Loucy (cell line): ENCODE measurements around the gene PCDHGA5.
"Not testable (repeated sequence)": the region's sequence is repeated elsewhere in the genome, so short reads cannot be mapped to it uniquely, and the experiment has no call there.

ENCODE experiments used
- H2AFZ ChIP-seq: fragments of 200-600 bp; sonication (generic); 2 replicates; pipeline ENCODE4 v1.6.0; 2016; ENCODE audit warnings: antibody characterized with exemption, mild to moderate bottlenecking, low read length, moderate library complexity
- H3F3A ChIP-seq: fragments of 200-600 bp; 2 replicates; pipeline ENCODE4 v1.6.0; 2016; ENCODE audit warnings: antibody characterized with exemption, low read depth, mild to moderate bottlenecking
- H3K27me3 ChIP-seq: fragments of 200-600 bp; sonication (generic); 2 replicates; pipeline ENCODE4 v1.6.1; 2014; ENCODE audit warnings: low read length, mild to moderate bottlenecking; ENCODE audit not compliant: insufficient read depth, poor library complexity, severe bottlenecking
- H3K36me3 ChIP-seq: fragments of 200-600 bp; sonication (generic); 2 replicates; pipeline ENCODE4 v1.6.1; 2016; ENCODE audit warnings: low read length; ENCODE audit not compliant: insufficient read depth
- H3K4me1 ChIP-seq: fragments of 200-600 bp; sonication (generic); 2 replicates; pipeline ENCODE4 v1.5.1; 2014; ENCODE audit warnings: low read length, mild to moderate bottlenecking; ENCODE audit not compliant: insufficient read depth, poor library complexity, severe bottlenecking
- H3K4me2 ChIP-seq: fragments of 200-600 bp; sonication (generic); 2 replicates; pipeline ENCODE4 v1.6.0; 2014; ENCODE audit warnings: antibody characterized with exemption, low read length, low read depth, mild to moderate bottlenecking; ENCODE audit not compliant: poor library complexity, severe bottlenecking
- H3K4me3 ChIP-seq: fragments of 200-600 bp; sonication (generic); 2 replicates; pipeline ENCODE4 v1.5.1; 2014; ENCODE audit warnings: low read length, mild to moderate bottlenecking, mixed read lengths; ENCODE audit not compliant: poor library complexity, severe bottlenecking
- H3K79me2 ChIP-seq: fragments of 200-600 bp; sonication (generic); 2 replicates; pipeline ENCODE4 v1.6.1; 2014; ENCODE audit warnings: low read length; ENCODE audit not compliant: insufficient read depth
- H3K9ac ChIP-seq: fragments of 200-600 bp; sonication (generic); 2 replicates; pipeline ENCODE4 v1.6.0; 2014; ENCODE audit warnings: mild to moderate bottlenecking, low read depth, low read length, moderate library complexity; ENCODE audit not compliant: poor library complexity, severe bottlenecking
- H3K9me2 ChIP-seq: fragments of 200-600 bp; sonication (generic); replicated peaks from 2 replicates; pipeline ENCODE4 v1.6.1; 2016; ENCODE audit warnings: low read depth, low read length, mixed read lengths
- H3K9me3 ChIP-seq: fragments of 200-600 bp; sonication (generic); 2 replicates; pipeline ENCODE4 v1.6.1; 2014; ENCODE audit warnings: mild to moderate bottlenecking, antibody characterized with exemption, low read length, low read depth; ENCODE audit not compliant: insufficient read depth
- H4K20me1 ChIP-seq: fragments of 200-600 bp; sonication (generic); 2 replicates; pipeline ENCODE4 v1.6.0; 2014; ENCODE audit warnings: antibody characterized with exemption, low read length, mild to moderate bottlenecking; ENCODE audit not compliant: insufficient read depth, poor library complexity, severe bottlenecking
- CTCF ChIP-seq: fragments of 200-600 bp; sonication (generic); conservative IDR thresholded peaks from 2 replicates; pipeline ENCODE4 v1.5.1; 2014; ENCODE audit warnings: mild to moderate bottlenecking, antibody characterized with exemption, low read length
- EZH2phosphoT487 ChIP-seq: fragments of 200-600 bp; IDR thresholded peaks from 2 replicates; pipeline ENCODE4 v1.6.1; 2018; ENCODE audit warnings: antibody characterized with exemption, mild to moderate bottlenecking, moderate library complexity, borderline replicate concordance

Gene PCDHGA5

GRCh38 chr5:141373673-141374317 is 9.8 kb downstream of the PCDHGA5 start, which contains the start of gene PCDHGA6:
TSS of gene PCDHGA6 (plus strand) at chr5:141373891. CDS start at chr5:141374084, 193 bp downstream.
- peaks cover 2% of the 10 kb centered on the region; the same call in 1 of the 2 replicates for H3K9me3 ChIP-seq
- TF ChIP-seq CTCF (no peak), EZH2phosphoT487 (no peak)
- no peaks in the 10 kb centered on the region for H3K4me1 ChIP-seq
- no peak within 1 kb of the TSS for H3K4me2 ChIP-seq
- H3F3A ChIP-seq, result no peaks in the 10 kb centered on the region
- no peaks in the 10 kb centered on the region for H3K9me2 ChIP-seq
- H3K79me2 ChIP-seq, result no peaks in the 10 kb centered on the region
- H3K36me3 ChIP-seq, result no peaks in the 10 kb centered on the region
- H2AFZ ChIP-seq, result no peak within 1 kb of the TSS
- no peak within 1 kb of the TSS for H3K4me3 ChIP-seq
- no peaks in the 10 kb centered on the region for H3K27me3 ChIP-seq
- H3K9ac ChIP-seq, result no peak within 1 kb of the TSS
- H4K20me1 ChIP-seq, result no peaks in the 10 kb centered on the region

- H3K9me2 ChIP-seq, result no peaks in the 10 kb centered on the region
- H2AFZ ChIP-seq, result no peak overlapping the region
- no peak overlapping the region for H3K9ac ChIP-seq
- H3K4me3 ChIP-seq, result no peak overlapping the region
- H3K79me2 ChIP-seq, result no peaks in the 10 kb centered on the region
- no peaks in the 10 kb centered on the region for H3F3A ChIP-seq
- TF ChIP-seq EZH2phosphoT487, result no peak
- TF ChIP-seq CTCF, result no peak
- no peak overlapping the region for H3K4me2 ChIP-seq
- H3K27me3 ChIP-seq, result no peaks in the 10 kb centered on the region
- H3K4me1 ChIP-seq, result no peaks in the 10 kb centered on the region
- peaks cover 2% of the 10 kb centered on the region; the same call in 1 of the 2 replicates for H3K9me3 ChIP-seq
- no peaks in the 10 kb centered on the region for H3K36me3 ChIP-seq
- H4K20me1 ChIP-seq, result no peaks in the 10 kb centered on the region
Measured at GRCh38 chr5:141374627-141375026, 10.7 kb downstream of the PCDHGA5 start.

DNA sequence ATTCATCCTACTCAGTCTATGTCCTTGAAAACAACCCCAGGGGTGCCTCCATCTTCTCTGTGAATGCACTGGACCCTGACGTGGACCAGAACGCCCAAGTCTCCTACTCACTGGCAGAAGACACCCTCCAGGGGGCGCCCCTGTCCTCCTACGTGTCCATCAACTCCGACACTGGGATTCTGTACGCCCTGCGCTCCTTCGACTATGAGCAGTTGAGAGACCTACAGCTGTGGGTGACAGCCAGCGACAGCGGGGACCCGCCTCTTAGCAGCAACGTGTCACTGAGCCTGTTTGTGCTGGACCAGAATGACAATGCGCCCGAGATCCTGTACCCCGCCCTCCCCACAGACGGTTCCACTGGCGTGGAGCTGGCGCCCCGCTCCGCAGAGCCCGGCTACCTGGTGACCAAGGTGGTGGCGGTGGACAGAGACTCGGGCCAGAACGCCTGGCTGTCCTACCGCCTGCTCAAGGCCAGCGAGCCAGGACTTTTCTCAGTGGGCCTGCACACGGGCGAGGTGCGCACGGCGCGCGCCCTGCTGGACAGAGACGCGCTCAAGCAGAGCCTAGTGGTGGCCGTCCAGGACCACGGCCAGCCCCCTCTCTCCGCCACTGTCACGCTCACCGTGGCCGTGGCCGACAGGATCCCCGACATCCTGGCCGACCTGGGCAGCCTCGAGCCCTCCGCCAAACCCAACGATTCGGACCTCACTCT is 11.6 kb downstream of the PCDHGA5 start:
- H3K36me3 ChIP-seq, H3K4me2 ChIP-seq, H3K9me3 ChIP-seq, H3K4me3 ChIP-seq, H3K9ac ChIP-seq, H3K27me3 ChIP-seq, H4K20me1 ChIP-seq, H3F3A ChIP-seq, H3K79me2 ChIP-seq, H3K4me1 ChIP-seq, H3K9me2 ChIP-seq, H2AFZ ChIP-seq: not testable (repeated sequence)
- 0 out of 2 replicates have a peak, but pooled peaks have one; percentile 18 for TF ChIP-seq CTCF
